Fibroblast of lung (primary cell): ENCODE data around the gene MOGAT3.
"Not testable (repeated sequence)": the region's sequence is repeated elsewhere in the genome, so short reads cannot be mapped to it uniquely, and the experiment has no call there.

ENCODE experiments used
- CTCF ChIP-seq, 2 donors: IDR thresholded peaks in 1 of 2; conservative IDR thresholded peaks in 1 of 2; 1 replicate in 1 of 2; 2 replicates in 1 of 2; pipeline ENCODE4 v1.5.1; 2011 to 2012; ENCODE audit warnings: low read length in 2 of 2, control low read depth in 1 of 2, inconsistent platforms in 1 of 2, low read depth in 1 of 2, mild to moderate bottlenecking in 1 of 2
- EZH2 ChIP-seq: IDR thresholded peaks from 2 replicates; pipeline ENCODE4 v1.5.1; 2012; ENCODE audit warnings: low read length, control low read depth, mild to moderate bottlenecking; ENCODE audit errors: missing control alignments

GRCh38 chr7:101199522-101199921 is 1.3 kb downstream of the MOGAT3 start:
- not testable (repeated sequence) for TF ChIP-seq CTCF (conservative IDR thresholded peaks at IDR 0.05 in 1 of 2, IDR thresholded peaks at IDR 0.05 in 1 of 2; ENCODE audit: low read depth in 1 of 2, low read length in 2 of 2); EZH2
